GM18870 (cell line): ENCODE data around the gene CPNE1.

Source experiments
- ATAC-seq: cut with Tn5 transposase; IDR thresholded peaks from one replicate; pipeline ENCODE4 v1.9.1; 2021; ENCODE audit warnings: moderate library complexity; ENCODE audit not compliant: unreplicated experiment

CPNE1 gene

GRCh38 chr20:35621560-35621946 lies 43.1 kb downstream of the CPNE1 start:
- ATAC-seq, result no peak

DNA sequence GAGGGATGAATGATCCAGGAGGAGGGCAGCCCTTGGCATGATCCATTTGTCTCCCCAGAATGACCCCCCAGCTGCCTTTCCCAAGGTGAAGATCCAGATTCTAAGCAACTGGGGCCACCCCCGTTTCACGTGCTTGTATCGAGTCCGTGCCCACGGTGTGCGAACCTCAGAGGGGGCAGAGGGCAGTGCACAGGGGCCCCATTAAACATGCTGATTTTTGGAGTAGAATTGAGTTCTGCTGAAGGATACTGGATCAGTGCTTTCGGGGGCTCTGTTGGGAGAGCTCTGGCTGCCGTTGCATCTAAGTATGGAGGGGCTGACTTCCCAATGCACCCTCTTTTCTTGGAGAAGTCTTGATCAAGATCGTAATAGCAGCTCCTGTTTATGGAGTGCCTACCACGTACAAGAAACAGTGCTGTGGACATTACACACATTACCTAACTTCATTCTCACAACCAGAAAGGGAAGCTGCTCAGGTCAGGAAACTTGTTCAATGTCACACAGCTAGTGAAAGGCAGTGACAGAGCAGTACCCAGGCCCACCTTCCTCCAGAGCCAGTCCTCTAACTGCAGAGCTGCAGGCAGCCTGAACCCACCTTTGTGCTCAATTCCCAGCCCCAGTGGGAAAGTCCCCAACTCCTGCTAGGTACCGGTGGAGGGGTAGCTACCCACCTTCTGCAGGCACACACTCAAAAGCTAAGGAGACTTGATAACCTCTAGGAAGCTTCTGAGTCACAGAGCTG lies 43.7 kb downstream of the CPNE1 start:
- no peak for ATAC-seq

- ATAC-seq, result peak; percentile 31
These were observed 45.3 kb downstream of the CPNE1 start for GRCh38 chr20:35619196-35620095.

DNA sequence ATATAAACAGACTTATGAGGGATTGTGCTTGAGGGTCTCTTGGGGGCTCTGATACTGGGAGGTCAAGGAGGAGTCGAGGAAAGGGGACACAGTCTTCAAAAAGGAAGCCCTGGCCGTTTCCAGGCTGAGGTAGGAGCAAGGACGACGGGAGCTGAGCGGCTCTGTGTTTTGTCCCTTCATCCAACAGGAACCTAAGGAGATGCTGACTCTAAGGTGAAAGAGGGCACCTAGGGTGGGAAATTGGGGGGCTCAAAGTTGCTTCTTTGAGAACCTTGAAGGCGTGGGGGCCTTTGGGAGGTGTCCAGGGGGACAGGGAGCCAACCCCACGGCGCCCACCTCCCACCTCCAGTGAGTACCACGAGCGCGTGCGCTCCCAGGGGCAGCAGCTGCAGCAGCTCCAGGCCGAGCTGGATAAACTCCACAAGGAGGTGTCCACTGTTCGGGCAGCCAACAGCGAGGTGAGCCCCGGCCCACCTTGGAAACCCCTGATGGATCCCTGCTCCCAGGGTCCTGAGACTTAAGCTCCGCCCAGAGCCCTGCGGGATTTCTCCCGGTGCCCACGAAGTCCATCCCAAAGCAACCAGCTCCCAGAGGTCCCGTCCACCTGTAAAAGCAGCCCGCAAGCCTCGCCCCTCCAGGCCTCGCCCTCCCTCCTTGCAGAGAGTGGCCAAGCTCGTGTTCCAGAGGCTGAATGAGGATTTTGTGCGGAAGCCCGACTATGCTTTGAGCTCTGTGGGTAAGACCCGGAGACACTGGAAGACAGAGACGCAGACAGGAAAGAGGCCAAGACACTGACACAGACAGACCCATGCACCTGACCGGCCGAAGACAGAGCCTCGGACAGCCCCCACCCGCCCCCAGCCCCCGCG lies 46.2 kb downstream of the CPNE1 start:
- ATAC-seq, result no peak

- no peak for ATAC-seq
These were observed 47.1 kb downstream of the CPNE1 start for GRCh38 chr20:35617397-35618262.

DNA sequence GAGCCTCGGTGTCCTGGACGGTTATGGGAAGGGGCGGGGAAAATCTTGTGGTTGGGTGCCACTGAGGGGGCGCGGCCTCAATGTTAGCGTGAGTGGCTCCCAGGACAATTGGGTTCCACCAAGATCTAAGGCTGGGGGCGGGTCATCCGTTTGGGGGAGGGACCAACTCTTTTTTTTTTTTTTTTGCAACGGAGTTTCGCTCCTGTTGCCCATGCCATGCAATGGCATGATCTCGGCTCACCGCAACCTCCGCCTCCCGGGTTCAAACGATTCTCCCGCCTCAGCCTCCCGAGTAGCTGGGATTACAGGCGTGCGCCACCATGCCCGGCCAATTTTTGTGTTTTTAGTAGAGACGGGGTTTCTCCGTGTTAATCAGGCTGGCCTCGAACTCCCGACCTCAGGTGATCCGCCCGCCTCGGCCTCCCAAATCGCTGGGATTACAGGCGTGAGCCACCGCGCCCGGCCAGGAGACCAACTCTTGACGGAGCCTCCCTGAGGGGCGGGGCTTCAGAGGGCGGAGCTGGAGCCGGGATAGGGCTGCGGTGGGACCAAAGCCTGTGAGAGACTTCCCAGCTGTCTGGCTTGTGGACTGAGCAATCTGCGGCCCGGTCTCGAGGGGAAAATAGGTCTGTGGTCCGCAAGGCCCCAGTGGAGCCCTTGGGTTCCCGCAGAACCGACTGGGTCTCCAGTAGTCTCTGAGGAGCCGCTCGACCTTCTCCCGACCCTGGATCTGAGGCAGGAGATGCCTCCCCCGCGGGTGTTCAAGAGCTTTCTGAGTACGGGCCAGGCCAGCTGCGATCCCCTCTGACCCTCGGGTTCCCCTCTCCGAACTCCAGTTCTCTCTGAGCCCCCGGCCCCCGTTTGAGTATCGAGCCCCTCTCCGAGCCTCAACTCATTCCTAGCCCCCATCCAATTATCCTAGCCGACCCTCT lies 48.0 kb downstream of the CPNE1 start:
- peak; percentile 82 for ATAC-seq

- ATAC-seq, result no peak
These were observed 48.8 kb downstream of the CPNE1 start, which contains the start of gene SPAG4 for GRCh38 chr20:35615667-35616464. TSS of gene SPAG4 (plus strand) at chr20:35615829. CDS start at chr20:35616004, 175 bp downstream.

GRCh38 chr20:35611482-35611881 lies 53.2 kb downstream of the CPNE1 start:
- no peak for ATAC-seq

GRCh38 chr20:35610833-35611427 lies 53.8 kb downstream of the CPNE1 start:
- ATAC-seq, result no peak

- ATAC-seq, result no peak
These were observed 57.5 kb downstream of the CPNE1 start for GRCh38 chr20:35607003-35607735.

DNA sequence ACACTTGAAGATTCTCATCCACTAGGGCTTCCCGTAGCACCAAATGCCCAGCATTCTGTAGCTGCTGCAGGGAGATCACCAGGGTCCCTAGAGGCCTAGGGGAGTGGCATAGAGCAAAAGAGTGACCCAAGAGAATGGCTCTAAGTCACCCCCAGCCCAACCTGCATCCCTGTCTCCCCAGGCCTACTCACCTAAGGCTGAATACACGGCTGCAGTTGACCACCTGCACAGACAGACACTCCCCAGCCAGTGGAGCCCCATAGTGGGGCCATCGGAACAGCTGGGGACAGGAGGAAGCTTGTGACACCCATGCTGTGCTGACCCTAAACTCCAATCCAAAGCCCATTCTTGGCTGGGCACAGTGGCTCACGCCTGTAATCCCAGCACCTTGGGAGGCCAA lies 58.6 kb downstream of the CPNE1 start:
- ATAC-seq, result no peak

DNA sequence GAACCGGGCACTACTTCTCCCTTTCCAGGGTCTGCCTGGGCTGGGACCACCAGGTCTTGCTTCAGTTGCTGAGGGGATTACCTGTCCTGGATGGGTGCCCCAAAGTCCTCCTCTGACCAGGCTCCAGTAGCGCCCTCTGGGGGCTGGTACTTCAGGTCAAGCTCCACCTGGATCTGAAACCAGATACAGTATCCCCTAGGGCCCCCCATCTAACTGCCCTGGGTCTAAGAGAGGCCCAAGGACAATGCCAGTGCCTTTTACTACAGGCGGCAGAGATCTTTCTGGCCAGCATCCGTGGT lies 60.3 kb downstream of the CPNE1 start:
- no peak for ATAC-seq

DNA sequence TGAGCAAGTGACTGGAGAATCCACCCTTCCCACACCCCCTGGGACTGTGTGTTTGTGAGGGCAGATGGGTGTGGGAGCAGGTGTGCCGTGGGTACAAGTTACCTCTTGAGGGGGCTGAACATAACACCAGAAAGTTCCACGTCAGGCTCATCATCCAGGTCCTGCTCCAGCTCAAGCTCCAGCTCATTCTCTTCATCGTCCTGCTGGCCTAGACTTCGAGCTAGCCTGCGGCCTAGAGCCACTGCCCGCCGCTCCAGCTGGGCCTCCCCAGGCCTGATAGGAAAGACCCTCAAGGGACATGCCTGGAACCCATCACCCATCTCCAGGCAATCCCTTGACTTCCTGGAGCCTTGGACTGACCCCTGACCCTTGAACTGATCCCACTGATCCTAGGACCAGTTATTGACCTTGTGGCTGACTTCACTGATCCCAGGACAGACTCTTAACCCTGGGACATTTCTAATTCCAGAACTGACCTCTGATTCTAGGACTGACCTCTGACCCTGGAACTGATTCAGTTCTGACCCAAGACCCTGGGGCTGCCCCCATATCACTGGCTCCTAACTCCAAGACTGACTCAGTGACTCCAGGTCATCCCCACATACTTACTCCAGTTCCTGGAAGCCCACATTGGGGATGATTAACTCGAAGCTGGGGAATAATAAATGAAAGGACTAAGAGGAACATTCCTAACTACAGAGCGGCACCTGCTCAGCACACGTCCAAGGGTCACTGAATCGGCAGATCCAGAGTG lies 60.8 kb downstream of the CPNE1 start:
- ATAC-seq, result no peak

DNA sequence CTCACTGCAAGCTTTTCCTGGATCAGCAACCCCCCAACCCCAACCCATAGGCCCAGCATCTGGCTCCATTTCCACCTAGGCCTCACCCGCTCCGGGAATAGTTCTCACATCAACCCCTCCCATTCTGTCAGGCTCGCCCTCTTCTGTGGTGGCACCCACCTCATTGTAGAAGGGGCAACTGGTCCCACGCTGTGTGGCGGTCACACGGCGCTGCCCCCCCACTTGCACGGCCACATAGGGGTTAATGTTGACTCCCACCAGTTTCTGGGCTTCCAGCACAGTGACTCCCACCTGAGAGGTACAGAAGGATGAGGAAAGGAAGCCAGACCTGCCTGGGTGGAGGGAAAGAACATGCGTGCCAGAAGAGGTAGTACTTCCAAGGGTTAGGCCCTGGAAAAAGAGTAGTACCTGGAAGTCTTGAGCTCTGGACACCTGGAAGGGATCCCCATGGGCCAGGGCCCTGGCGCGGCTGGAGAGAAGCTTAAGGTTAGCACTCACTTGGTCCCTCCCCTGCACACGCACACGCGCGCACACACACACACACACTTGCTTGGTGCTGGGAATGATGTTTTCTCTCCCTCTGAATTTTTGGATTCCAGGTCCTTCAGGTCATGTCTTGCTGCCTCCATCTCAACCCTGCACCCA lies 61.7 kb downstream of the CPNE1 start:
- ATAC-seq, result no peak

- ATAC-seq, result no peak
These were observed 62.7 kb downstream of the CPNE1 start for GRCh38 chr20:35601990-35602389.
